Brain microvascular endothelial cell (primary cell): Measurements from ENCODE around the gene SH3PXD2A.

Source experiments
- DNase-seq: peaks from one replicate; pipeline ENCODE4 v3.0.0-alpha.2; 2020
- H3K27ac ChIP-seq: fragments of 250-450 bp; sonication (Bioruptor Pico); 2 replicates; pipeline ENCODE4 v1.5.1; 2020; ENCODE audit warnings: mild to moderate bottlenecking, moderate library complexity
- H3K27me3 ChIP-seq: fragments of 250-450 bp; sonication (Bioruptor Pico); replicated peaks from 2 replicates; pipeline ENCODE4 v1.5.1; 2020; ENCODE audit warnings: mild to moderate bottlenecking
- H3K36me3 ChIP-seq: fragments of 250-450 bp; sonication (Bioruptor Pico); replicated peaks from 2 replicates; pipeline ENCODE4 v1.5.1; 2020; ENCODE audit warnings: mild to moderate bottlenecking
- H3K4me3 ChIP-seq: 2 replicates; pipeline ENCODE4 v1.5.1; 2011; ENCODE audit warnings: low read depth, mild to moderate bottlenecking, control low read depth, low read length, moderate library complexity
- in situ Hi-C: cut with HindIII; loops from 2 replicates; pipeline ENCODE4 v1.10.0; 2017; ENCODE audit warnings: low sequenced_read_pairs, low pct_ligation_motif_present
- TF ChIP-seq, protein P1 (sequence below): IDR thresholded peaks from 2 replicates; pipeline ENCODE4 v1.5.1; 2011; ENCODE audit warnings: low read depth, mild to moderate bottlenecking, moderate library complexity, low read length, control low read depth, inconsistent platforms; ENCODE audit errors: missing control alignments

The SH3PXD2A gene

DNA sequence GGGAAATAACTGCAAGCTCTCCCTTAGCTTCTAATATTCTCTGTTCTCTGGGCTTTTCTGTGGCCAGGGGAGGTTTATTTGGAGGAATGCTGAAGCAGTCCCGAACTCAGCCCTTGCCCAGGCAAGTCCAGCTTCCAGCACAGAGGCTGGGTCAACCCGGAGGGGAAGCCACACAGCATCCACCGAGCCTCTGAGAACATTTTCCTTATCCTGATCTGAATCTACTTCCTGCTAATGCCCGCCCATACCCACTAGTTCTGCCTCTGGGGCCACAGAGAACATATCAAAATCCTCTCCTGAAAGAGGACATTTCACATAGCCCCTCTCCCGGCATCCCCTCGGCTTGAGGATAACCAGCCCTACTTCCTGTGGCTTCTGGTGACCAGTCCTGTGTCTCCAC lies 31.1 kb downstream of the SH3PXD2A start:
- Histone ChIP-seq H3K27me3 (no peaks in the 10 kb centered on the region), H3K27ac (no peak overlapping the region), H3K36me3 (no peaks in the 10 kb centered on the region), H3K4me3 (no peak overlapping the region)
- in situ Hi-C loops = no loop called here
- no peak for DNase-seq
- TF ChIP-seq, protein P1, sequence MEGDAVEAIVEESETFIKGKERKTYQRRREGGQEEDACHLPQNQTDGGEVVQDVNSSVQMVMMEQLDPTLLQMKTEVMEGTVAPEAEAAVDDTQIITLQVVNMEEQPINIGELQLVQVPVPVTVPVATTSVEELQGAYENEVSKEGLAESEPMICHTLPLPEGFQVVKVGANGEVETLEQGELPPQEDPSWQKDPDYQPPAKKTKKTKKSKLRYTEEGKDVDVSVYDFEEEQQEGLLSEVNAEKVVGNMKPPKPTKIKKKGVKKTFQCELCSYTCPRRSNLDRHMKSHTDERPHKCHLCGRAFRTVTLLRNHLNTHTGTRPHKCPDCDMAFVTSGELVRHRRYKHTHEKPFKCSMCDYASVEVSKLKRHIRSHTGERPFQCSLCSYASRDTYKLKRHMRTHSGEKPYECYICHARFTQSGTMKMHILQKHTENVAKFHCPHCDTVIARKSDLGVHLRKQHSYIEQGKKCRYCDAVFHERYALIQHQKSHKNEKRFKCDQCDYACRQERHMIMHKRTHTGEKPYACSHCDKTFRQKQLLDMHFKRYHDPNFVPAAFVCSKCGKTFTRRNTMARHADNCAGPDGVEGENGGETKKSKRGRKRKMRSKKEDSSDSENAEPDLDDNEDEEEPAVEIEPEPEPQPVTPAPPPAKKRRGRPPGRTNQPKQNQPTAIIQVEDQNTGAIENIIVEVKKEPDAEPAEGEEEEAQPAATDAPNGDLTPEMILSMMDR = no peak

DNA sequence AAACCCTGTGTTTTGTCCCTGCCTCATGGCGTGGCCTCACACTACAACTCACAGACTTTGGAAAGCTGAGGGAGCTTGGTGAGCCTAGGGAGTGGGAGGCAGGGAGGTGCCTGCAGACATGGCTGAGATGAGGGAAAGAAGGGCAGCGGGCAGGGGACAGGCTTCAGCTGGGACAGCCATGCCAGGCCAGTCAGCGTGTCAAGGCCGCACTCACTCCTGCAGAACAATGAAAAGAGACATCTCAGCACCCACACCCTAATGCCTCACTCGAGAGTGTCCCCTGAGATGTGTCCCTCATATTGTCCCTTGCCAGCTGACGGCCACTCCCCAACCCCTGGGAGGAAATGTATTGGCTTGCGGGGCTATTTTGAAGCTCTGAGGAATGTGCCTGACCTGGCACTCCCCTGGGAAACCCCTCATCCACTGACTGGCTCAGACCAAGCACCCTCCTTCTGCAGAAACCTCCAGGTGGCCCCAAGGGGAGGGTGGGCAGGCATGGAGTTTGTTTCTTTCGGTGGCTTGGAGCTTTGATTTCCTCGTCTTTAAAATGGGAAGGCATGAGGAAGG lies 31.6 kb downstream of the SH3PXD2A start:
- H3K36me3 ChIP-seq = no peaks in the 10 kb centered on the region
- H3K4me3 ChIP-seq = no peak overlapping the region
- in situ Hi-C loops = no loop called here
- no peaks in the 10 kb centered on the region for H3K27me3 ChIP-seq
- no peak overlapping the region for H3K27ac ChIP-seq
- DNase-seq = no peak
- TF ChIP-seq, protein P1 = no peak

DNA sequence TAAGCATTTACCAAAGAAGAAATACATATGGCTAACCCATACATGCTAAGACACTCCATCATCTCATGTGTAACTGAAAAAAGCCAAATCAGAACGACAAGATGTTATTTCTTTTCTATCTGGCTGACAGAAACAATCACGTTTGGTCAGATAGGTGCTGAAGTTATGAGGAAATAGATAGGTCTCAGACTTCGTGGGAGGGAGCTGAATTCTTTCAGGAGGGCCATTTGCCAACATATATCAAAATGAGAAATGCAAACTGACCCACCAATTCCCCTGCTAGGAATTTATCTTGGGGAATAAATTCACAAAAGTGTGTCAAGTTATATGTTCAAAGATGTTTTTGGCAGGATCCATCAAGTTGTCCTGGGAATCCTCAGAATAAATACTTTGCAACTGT lies 32.6 kb downstream of the SH3PXD2A start:
- no peak overlapping the region for H3K4me3 ChIP-seq
- H3K27ac ChIP-seq = no peak overlapping the region
- in situ Hi-C loops = no loop called here
- DNase-seq = no peak
- H3K36me3 ChIP-seq = no peaks in the 10 kb centered on the region
- no peaks in the 10 kb centered on the region for H3K27me3 ChIP-seq
- TF ChIP-seq, protein P1 = no peak

DNA sequence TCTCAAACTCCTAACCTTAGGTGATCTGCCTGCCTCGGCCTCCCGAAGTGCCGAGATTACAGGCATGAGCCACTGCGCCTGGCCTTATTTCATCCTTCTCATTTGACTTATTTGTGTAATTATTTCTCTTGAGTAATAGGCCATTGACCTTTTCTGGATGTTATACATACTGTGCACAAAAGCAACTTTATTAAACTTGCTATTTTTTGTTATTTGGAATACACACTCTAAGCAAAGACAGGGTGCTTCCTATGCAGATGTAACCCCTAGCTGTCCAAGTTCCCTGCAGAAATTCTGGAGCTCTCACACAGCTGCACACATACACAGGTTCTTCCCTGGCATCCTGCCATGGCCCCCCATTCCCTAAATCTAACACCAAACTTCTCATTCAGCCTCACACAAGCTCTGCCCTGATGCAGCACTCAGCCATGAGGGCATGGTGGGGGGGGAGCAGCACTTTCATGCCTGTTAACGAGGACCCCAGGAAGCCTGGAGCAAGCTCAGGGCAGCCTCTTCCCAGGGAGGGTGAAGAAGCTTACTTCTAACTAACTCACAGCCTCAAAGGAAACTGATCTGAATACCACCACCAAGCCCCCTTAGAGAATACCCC lies 33.2 kb downstream of the SH3PXD2A start:
- Histone ChIP-seq H3K27ac (no peak overlapping the region), H3K4me3 (no peak overlapping the region), H3K36me3 (no peaks in the 10 kb centered on the region), H3K27me3 (no peaks in the 10 kb centered on the region)
- in situ Hi-C loops = no loop called here
- DNase-seq = no peak
- TF ChIP-seq, protein P1 = no peak

DNA sequence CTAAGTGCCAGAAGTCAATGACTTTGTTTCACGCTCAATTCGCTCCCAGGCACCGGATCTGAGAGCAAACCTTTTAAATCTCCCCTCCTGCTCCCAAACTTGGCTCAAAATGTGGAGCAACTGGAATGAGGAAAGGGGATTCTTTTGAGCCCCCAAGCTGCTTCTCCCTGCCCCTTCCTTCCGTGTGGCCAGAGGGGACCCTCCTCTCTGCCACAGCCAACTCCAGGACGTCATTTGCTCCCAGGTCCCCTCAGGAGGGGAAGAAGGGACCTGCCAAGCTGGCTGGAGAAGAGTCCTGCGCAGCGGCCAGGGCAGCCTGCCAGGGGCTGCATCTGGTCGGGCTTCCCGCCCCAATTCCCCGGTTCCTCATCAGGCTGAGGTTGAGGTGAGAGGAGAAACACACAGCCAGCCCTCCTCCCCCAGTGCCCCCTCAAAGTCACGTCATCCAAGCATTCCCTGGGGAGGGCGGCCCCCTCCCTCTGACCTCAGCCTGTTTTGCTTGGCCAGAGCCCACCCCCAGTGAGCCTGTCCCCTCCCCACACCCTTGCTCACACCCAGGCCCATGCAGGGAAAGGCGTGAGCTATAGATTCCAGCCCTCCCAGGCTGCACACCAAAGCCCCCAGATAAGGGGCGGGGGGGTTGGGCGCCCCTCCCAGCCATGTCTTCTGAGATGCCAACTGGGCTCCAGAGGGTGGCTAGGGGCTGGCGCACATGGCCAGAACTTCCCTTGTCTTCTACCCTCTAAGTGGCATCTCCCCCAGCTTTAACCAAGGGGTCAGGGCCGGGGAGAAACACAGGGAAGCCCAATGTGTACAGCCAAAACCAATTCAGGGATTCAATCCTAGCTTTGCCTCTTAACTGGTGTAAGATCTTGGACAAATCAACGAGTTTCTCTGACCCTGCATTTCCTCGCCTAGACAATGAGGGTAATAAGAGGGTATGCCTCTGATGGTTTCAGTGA lies 35.0 kb downstream of the SH3PXD2A start:
- no peaks in the 10 kb centered on the region for H3K36me3 ChIP-seq
- TF ChIP-seq, protein P1 = no peak
- in situ Hi-C loops = no loop called here
- no peak overlapping the region for H3K4me3 ChIP-seq
- DNase-seq = peak; percentile 11
- H3K27ac ChIP-seq = no peak overlapping the region
- H3K27me3 ChIP-seq = no peaks in the 10 kb centered on the region
